Nephron (organoid): ENCODE data around the gene TLE4.

Experiments used
- H3K27ac Mint-ChIP-seq, 3 experiments: 2 replicates each; pipeline ENCODE4 v1.8.0; 2020; ENCODE audit warnings: mixed read lengths in 3 of 3, mild to moderate bottlenecking in 2 of 3, moderate library complexity in 1 of 3
- H3K27me3 Mint-ChIP-seq: 2 replicates; pipeline ENCODE4 v1.8.0; 2021; ENCODE audit warnings: low read depth, mild to moderate bottlenecking, moderate library complexity, mixed read lengths
- H3K36me3 Mint-ChIP-seq: 2 replicates; pipeline ENCODE4 v1.8.0; 2020; ENCODE audit warnings: low read depth, mixed read lengths
- H3K4me1 Mint-ChIP-seq: 2 replicates; pipeline ENCODE4 v1.8.0; 2020; ENCODE audit warnings: mixed read lengths
- H3K4me3 Mint-ChIP-seq, 3 experiments: 2 replicates each; pipeline ENCODE4 v1.8.0; 2020; ENCODE audit warnings: mild to moderate bottlenecking in 3 of 3, mixed read lengths in 3 of 3, moderate library complexity in 2 of 3
- H3K9me3 Mint-ChIP-seq: 2 replicates; pipeline ENCODE4 v1.8.0; 2020; ENCODE audit warnings: mixed read lengths
- TF ChIP-seq, protein P1 (sequence below), 3 experiments: fragments of 200-600 bp; sonication (generic); IDR thresholded peaks; one replicate each; pipeline ENCODE4 v1.5.0; 2021; ENCODE audit warnings: antibody characterized with exemption in 3 of 3; ENCODE audit not compliant: unreplicated experiment in 3 of 3

Gene TLE4

DNA sequence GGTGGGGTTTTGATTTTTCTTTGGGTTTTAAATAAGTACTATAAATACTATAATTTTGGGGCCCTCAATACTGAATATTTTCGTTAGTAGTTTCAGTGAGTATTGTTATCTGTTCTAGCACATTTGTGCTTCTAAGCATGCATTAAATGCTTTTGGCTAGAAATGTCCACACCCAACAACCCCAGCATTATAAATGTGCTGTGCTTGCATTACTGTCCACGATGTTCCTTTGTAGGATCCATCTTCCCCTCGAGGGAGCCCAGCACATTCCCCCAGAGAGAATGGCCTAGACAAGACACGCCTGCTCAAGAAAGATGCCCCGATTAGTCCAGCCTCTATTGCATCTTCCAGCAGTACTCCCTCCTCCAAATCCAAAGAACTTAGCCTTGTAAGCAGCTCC, 134.7 kb downstream of the TLE4 start:
- Mint-ChIP-seq H3K27me3 (no peaks in the 10 kb centered on the region), H3K36me3 (peaks cover 85% of the 10 kb centered on the region), H3K9me3 (no peaks in the 10 kb centered on the region), H3K4me1 (no peaks in the 10 kb centered on the region), H3K4me3 (no peak overlapping the region), H3K27ac (no peak overlapping the region)
- TF ChIP-seq, protein P1, sequence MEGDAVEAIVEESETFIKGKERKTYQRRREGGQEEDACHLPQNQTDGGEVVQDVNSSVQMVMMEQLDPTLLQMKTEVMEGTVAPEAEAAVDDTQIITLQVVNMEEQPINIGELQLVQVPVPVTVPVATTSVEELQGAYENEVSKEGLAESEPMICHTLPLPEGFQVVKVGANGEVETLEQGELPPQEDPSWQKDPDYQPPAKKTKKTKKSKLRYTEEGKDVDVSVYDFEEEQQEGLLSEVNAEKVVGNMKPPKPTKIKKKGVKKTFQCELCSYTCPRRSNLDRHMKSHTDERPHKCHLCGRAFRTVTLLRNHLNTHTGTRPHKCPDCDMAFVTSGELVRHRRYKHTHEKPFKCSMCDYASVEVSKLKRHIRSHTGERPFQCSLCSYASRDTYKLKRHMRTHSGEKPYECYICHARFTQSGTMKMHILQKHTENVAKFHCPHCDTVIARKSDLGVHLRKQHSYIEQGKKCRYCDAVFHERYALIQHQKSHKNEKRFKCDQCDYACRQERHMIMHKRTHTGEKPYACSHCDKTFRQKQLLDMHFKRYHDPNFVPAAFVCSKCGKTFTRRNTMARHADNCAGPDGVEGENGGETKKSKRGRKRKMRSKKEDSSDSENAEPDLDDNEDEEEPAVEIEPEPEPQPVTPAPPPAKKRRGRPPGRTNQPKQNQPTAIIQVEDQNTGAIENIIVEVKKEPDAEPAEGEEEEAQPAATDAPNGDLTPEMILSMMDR (IDR thresholded peaks at IDR 0.05; ENCODE audit: unreplicated experiment in 3 of 3) = no peak

- no peak overlapping the region for H3K4me3 Mint-ChIP-seq
- no peaks in the 10 kb centered on the region for H3K27me3 Mint-ChIP-seq
- H3K9me3 Mint-ChIP-seq = no peaks in the 10 kb centered on the region
- TF ChIP-seq, protein P1 (IDR thresholded peaks at IDR 0.05; ENCODE audit: unreplicated experiment in 3 of 3) = no peak
- peaks cover 81% of the 10 kb centered on the region for H3K36me3 Mint-ChIP-seq
- H3K27ac Mint-ChIP-seq = no peak overlapping the region
- H3K4me1 Mint-ChIP-seq = no peaks in the 10 kb centered on the region
Measured at GRCh38 chr9:79707589-79707988, 135.8 kb downstream of the TLE4 start.

- H3K4me3 Mint-ChIP-seq = no peak overlapping the region
- H3K9me3 Mint-ChIP-seq = no peaks in the 10 kb centered on the region
- TF ChIP-seq, protein P1 (IDR thresholded peaks at IDR 0.05; ENCODE audit: unreplicated experiment in 3 of 3) = no peak
- H3K4me1 Mint-ChIP-seq = no peaks in the 10 kb centered on the region
- H3K27ac Mint-ChIP-seq = no peak overlapping the region
- peaks cover 85% of the 10 kb centered on the region for H3K36me3 Mint-ChIP-seq
- H3K27me3 Mint-ChIP-seq = no peaks in the 10 kb centered on the region
Measured at GRCh38 chr9:79708541-79708940, 136.8 kb downstream of the TLE4 start.

- Mint-ChIP-seq H3K4me3 (no peak overlapping the region), H3K36me3 (peaks cover 82% of the 10 kb centered on the region), H3K27ac (no peak overlapping the region), H3K9me3 (no peaks in the 10 kb centered on the region), H3K4me1 (no peaks in the 10 kb centered on the region), H3K27me3 (no peaks in the 10 kb centered on the region)
- TF ChIP-seq, protein P1 (IDR thresholded peaks at IDR 0.05; ENCODE audit: unreplicated experiment in 3 of 3) = no peak
Measured at GRCh38 chr9:79709743-79710674, 138.2 kb downstream of the TLE4 start.

GRCh38 chr9:79711874-79712273, 140.1 kb downstream of the TLE4 start:
- Mint-ChIP-seq H3K36me3 (peaks cover 64% of the 10 kb centered on the region), H3K4me1 (no peaks in the 10 kb centered on the region), H3K9me3 (no peaks in the 10 kb centered on the region), H3K4me3 (no peak overlapping the region), H3K27ac (no peak overlapping the region), H3K27me3 (no peaks in the 10 kb centered on the region)
- TF ChIP-seq, protein P1 (IDR thresholded peaks at IDR 0.05; ENCODE audit: unreplicated experiment in 3 of 3) = no peak

GRCh38 chr9:79719021-79719420, 147.3 kb downstream of the TLE4 start:
- Mint-ChIP-seq H3K36me3 (peaks cover 12% of the 10 kb centered on the region), H3K4me1 (no peaks in the 10 kb centered on the region), H3K27ac (no peak overlapping the region), H3K27me3 (no peaks in the 10 kb centered on the region), H3K4me3 (no peak overlapping the region), H3K9me3 (no peaks in the 10 kb centered on the region)
- TF ChIP-seq, protein P1 (IDR thresholded peaks at IDR 0.05; ENCODE audit: unreplicated experiment in 3 of 3) = no peak
